Epidermal melanocyte (primary cell): ENCODE data around the gene GTF2A2.

Source experiments
- DNase-seq: peaks from one replicate; pipeline ENCODE4 v3.0.0; 2011; ENCODE audit warnings: low spot score; ENCODE audit not compliant: insufficient read length

Gene GTF2A2

DNA sequence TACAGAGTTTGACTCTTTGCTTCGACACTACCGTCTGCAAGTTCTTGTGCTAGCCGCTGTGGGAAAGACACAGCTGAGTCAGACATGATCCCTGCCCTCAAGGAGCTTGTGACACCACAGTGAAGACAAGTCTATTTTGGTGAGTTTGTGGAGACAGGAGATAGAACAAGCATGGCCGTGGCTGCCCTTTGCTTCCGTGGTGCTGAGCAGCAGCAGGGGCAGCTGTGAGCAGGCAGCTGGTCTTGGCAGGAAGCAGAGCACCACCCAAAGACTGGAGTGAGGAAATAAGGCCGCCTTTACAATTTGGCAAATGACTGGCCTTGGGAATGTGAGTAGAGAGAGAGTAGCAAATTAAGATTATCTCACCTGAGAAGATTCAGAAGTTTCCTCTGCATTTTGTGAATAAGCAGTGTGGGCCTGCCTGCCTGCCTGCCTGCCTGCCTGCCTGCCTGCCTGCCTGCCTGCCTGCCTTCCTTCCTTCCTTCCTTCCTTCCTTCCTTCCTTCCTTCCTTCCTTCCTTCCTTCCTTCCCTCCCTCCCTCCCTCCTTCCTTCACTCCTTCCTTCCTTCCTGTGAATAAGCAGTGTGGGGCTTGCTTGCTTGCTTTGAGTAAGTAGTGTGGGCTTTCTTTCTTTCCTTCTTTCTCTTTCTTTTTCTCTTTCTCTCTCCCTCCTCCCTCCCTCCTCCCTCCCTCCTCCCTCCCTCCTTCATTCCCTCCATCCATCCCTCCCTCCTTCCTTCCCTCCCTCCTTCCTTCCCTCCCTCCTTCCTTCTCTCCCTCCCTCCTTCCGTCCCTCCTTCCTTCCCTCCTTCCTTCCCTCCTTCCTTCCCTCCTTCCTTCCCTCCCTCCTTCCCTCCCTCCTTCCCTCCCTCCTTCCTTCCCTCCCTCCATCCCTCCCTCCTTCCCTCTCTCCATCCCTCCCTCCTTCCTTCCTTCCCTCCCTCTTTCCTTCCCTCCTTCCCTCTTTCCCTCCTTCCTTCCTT, 47.3 kb downstream of the GTF2A2 start:
- no peak for DNase-seq

GRCh38 chr15:59605994-59606393, 51.3 kb downstream of the GTF2A2 start:
- no peak for DNase-seq

DNA sequence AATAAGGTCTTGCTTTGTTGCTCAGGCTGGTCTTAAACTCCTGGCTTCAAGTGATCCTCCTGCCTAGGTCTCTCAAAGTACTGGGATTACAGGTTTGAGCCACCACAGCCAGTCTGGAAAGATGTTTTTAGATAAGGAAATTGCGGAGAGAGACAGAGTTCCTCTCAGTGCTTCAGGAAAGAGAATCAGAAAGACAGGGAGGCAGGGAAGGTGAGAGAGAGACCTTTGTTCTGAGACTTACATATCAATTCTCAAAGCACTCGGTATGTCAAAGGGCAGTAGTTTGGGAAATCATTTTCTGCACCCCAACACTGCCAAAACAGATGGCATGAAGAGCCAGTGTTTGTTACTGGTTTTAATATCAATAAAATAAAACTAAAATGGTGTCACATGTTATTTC, 58.9 kb downstream of the GTF2A2 start:
- no peak for DNase-seq

- DNase-seq = no peak
These were observed 60.7 kb downstream of the GTF2A2 start for GRCh38 chr15:59596640-59597039.

DNA sequence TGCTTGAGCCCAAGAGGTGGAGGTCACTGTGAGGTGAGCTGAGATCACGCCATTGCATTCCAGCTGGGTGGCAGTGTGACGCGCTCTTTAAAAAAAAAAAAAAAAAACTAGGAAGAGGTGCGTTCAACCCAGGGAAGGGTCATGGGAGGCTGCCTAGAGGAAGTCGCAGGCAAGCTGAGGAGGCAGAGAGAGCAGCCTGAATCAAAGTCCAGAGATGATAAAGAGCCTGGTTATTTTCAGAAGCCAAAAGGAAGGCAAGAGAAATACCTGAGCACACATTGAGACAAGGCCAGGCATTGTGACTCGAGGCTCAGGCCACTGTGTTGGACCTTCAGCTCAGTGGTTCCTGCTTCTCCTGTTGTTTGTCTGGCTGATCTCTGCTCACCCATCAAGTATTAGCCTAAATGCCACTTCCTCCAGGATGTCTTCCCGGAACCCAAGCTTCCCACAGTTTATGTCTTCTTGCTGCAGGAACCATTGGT, 61.8 kb downstream of the GTF2A2 start:
- no peak for DNase-seq

DNA sequence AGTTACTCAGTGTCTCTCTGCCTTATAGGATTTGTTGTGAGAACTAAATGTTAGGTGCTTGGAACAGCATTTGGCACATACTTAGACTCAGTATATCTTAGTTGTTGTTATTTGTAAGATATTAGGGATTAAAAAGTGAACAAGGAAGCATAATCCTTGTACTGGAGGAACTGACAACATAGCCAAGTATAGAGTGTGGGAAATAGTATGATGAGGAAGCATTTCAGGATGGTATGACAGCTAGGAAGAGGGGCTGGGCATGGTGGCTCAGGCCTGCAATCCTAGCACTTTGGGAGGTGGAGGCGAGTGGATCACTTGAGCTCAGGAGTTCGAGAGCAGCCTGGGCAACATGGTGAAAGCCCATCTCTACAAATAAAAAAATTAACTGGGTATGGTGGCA, 62.3 kb downstream of the GTF2A2 start:
- no peak for DNase-seq

DNA sequence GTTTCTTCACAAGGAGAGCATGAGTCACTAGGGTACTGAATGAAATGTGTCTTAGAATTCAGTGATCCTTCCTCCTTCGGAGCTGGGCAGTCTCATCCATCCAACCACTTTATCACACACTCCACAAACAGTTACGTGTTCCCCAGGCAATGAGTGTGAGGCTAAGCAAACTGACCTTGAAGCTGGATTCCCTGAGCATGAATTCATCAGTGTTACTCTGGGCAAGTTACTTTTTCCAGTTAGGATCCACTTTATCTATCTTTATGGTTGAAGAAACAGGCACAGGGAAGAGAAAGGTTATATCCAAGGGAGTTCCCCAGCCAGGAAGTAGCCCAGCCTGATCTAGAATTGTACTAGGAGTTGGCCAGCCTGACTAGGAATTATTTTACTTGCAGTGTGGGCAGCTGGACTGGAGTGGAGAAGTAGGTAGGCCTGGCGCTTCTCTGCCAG, 62.8 kb downstream of the GTF2A2 start:
- no peak for DNase-seq

GRCh38 chr15:59591356-59591755, 66.0 kb downstream of the GTF2A2 start:
- DNase-seq = no peak

- DNase-seq = no peak
These were observed 67.3 kb downstream of the GTF2A2 start for GRCh38 chr15:59590027-59590426.
